HepG2 (cell line): Measurements from ENCODE around the gene TALDO1.

Source experiments
- MAZ ChIP-seq, 2 experiments: sonication (generic) in 1 of 2; formaldehyde crosslinking in 1 of 2; IDR thresholded peaks; 2 replicates each; pipeline versions ENCODE4 v1.5.0 to v1.6.1; 2012 to 2020; ENCODE audit warnings: low read depth in 2 of 2, mild to moderate bottlenecking in 2 of 2, borderline replicate concordance in 1 of 2, improper control_type of control experiment in 1 of 2, low read length in 1 of 2, missing genetic modification reagents in 1 of 2, moderate library complexity in 1 of 2
- NFE2L1 ChIP-seq: sonication (generic); formaldehyde crosslinking; IDR thresholded peaks from 2 replicates; pipeline ENCODE4 v1.4.0; 2020; ENCODE audit warnings: missing genetic modification reagents, mild to moderate bottlenecking, borderline replicate concordance
- NFIC ChIP-seq: IDR thresholded peaks from 2 replicates; pipeline ENCODE4 v1.6.1; 2012; ENCODE audit warnings: mild to moderate bottlenecking, low read length, inconsistent platforms
- POLR2AphosphoS5 ChIP-seq: IDR thresholded peaks from 2 replicates; pipeline ENCODE4 v1.6.1; 2012; ENCODE audit warnings: low read depth, low read length

DNA sequence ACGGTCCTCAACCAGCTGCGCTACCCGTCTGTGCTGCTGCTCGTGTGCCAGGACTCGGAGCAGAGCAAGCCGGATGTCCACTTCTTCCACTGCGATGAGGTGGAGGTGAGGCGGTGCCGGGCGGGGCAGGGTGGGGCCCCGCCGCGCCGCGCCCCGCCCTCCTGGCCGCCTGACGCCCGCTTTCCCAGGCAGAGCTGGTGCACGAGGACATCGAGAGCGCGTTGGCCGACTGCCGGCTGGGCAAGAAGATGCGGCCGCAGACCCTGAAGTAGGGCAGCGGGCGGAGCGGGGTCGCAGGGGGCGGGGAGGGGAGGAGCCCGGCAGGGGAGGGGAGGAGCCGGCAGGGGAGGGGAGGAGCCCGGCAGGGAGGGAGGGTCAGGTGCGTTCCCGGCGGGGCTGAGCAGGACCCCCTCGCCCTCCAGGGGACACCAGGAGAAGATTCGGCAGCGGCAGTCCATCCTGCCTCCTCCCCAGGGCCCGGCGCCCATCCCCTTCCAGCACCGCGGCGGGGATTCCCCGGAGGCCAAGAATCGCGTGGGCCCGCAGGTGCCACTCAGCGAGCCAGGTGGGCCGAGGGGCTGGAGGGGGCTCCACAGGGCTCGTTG, 26.5 kb upstream of the TALDO1 start:
- TF ChIP-seq NFIC, result no peak
- TF ChIP-seq POLR2AphosphoS5, result no peak
- no peak for TF ChIP-seq NFE2L1 (CRISPR knock-in tag)
- TF ChIP-seq MAZ (IDR thresholded peaks at IDR 0.05; ENCODE audit: borderline replicate concordance, low read depth, low read length), result no peak
- TF ChIP-seq MAZ (CRISPR knock-in tag; IDR thresholded peaks at IDR 0.05; ENCODE audit: low read depth), result no peak
